DMS53 treated with DMSO at 0.1 percent for 48 hours (cell line): ENCODE data around the gene NACC1.

Source experiments
- DNase-seq: peaks from one replicate; lab custom pipeline; 2025; ENCODE audit not compliant: unreplicated experiment; lab: John Stamatoyannopoulos, UW

The NACC1 gene

GRCh38 chr19:13099073-13099999 is 18.7 kb upstream of the NACC1 start:
- DNase-seq: peak; percentile 69

DNA sequence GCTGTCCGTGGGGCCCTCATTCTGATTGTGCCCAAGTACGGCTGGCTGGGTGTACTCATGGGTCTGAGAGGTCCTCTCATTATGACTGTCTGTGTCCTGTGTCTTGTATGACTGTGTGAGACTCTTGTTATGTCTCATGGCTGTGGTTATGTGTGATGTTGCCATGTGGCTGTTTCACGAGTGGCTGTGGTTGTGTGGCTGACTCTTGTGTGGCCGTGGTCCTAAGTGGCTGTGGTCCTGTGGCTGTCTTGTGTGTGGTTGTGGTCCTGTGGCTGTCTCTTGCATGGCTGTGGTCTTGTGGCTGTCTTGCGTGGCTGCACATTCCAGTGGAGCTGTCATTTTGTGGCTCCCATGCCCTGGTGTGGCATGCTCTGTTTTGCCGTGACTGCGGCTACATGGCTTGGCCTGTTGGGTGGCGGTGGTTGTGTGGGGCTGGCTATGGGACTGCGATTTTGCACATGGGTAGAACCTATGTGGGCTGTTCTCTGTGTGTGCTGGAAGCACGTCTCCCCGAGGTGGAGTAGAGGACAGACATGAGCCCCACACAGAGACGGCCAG is 18.0 kb upstream of the NACC1 start:
- no peak for DNase-seq

GRCh38 chr19:13100841-13101589 is 17.0 kb upstream of the NACC1 start:
- no peak for DNase-seq

- no peak for DNase-seq
Observed at GRCh38 chr19:13101590-13102415, 16.3 kb upstream of the NACC1 start.

DNA sequence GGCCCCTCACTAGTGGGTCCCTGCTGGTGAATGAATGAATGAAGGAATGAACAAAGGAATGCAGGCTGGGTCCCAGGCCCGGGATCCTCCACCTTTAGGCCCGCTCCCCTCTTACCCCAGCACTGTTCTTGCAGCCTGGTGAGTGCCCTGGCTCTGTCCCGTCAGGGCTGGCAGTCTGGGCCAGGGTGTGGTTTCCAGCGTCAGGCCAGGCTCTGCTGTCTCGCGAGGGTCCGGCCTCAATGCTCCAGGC is 15.7 kb upstream of the NACC1 start:
- DNase-seq: no peak

- DNase-seq: no peak
Observed at GRCh38 chr19:13102666-13103580, 15.1 kb upstream of the NACC1 start, which contains the start of gene LYL1. LYL1 (minus strand) TSS chr19:13102858; CDS start chr19:13101171, 1,687 bp downstream.

- DNase-seq: no peak
Observed at GRCh38 chr19:13103581-13104359, 14.3 kb upstream of the NACC1 start.

DNA sequence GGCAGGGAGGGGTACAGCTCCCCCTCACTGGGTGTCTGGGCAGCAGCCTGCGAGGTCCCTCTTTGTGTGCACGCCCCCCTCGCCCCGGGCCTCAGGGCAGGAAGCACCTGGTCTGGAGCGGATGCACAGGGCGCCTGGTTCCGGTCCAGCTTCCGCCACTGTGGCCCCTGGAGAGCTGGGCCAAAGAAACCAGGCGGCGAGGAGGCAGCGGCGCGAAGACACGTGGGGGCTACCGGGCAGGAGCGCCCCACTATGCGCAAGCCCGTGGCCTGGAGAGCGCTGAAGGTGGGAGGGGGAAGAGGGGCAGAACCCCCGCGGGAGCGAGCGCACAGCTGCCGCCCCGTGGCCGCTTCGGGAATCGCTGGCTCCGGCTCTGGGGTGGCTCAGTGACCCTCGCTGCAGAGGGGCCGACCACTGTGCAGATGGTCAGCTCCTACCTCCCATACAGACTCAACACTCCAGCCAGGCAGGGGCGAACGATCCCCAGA is 13.7 kb upstream of the NACC1 start:
- DNase-seq: no peak

GRCh38 chr19:13104848-13105711 is 13.0 kb upstream of the NACC1 start:
- no peak for DNase-seq

DNA sequence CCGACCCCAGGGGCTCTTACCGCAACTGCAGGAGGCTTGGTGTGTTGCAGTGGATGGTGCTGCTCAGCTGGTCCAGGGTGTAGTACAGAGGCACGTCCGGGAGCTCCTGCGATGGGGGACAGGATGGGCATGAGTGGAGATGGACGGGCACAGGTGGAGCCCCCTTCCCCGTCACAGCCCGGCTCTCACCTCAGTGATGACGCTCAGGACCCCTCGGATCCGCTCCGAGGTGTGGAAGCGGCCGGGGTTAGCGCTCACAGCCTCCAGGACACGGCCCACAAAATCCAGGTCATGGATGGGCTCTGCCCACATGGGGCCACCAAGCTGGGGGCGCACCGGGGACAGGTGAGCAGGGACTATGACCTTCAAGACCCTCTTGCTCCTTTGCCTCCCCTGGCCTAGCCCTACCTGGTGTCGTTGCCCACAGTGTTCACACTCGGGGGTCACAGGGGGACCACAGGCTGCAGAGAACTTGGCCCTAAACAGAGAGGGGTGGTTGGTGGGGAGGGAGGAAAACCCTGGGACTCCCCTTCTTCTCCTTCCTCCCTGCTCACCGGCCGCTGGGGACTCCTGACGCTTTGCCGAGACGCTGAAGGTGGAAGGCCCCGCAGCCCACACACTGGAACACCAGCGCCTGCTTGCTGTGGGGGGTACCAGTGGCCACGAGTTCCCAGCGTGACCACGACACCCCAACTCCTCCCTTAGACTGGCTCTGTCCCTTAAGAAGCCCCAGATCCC is 8.5 kb upstream of the NACC1 start:
- DNase-seq: no peak

- no peak for DNase-seq
Observed at GRCh38 chr19:13110099-13110610, 7.9 kb upstream of the NACC1 start.

- no peak for DNase-seq
Observed at GRCh38 chr19:13112555-13112954, 5.5 kb upstream of the NACC1 start.

DNA sequence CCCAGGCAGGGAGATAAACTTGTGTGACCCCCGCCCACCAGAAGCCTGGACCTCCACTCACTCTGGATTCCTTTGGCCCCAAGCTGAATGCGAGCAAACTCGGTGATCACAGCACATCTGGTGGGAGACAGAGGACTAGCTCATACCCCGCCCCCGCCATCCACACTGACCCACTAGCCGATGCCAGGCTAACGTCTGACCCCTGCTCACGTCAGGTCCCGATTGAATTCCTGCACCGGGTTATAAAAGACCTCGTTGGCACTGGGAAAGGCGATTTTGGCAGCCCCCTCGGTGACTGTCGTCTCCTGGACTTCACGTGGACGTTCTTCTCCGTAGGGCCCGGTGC is 2.2 kb upstream of the NACC1 start:
- no peak for DNase-seq

- DNase-seq: peak; percentile 80
Observed at GRCh38 chr19:13116282-13117175, 1.5 kb upstream of the NACC1 start, which contains the start of gene TRMT1. TRMT1 (minus strand) TSS chr19:13116740; CDS start chr19:13116399, 341 bp downstream.

GRCh38 chr19:13117176-13117771 is 790 bp upstream of the NACC1 start:
- DNase-seq: no peak
